HepG2 (cell line): ENCODE measurements around the gene DEFB129. TPM values are rescaled to one million over a fixed set of nuclear protein-coding genes. Genes with fewer than 3 reads are reported as not detected.
A peak's percentile ranks its signal among the peaks of the same experiment; 100 is the strongest.

ENCODE experiments used
- ARNT ChIP-seq: fragments of 450-650 bp; IDR thresholded peaks from 2 replicates; pipeline ENCODE4 v1.6.1; 2017
- CTCF ChIP-seq: sonication (generic); formaldehyde crosslinking; IDR thresholded peaks from 2 replicates; pipeline ENCODE4 v1.5.0; 2020; ENCODE audit warnings: mild to moderate bottlenecking, missing genetic modification reagents, moderate library complexity
- DPF2 ChIP-seq: sonication (generic); formaldehyde crosslinking; IDR thresholded peaks from 2 replicates; pipeline ENCODE4 v1.4.0; 2020; ENCODE audit warnings: mild to moderate bottlenecking, low read depth, missing genetic modification reagents, borderline replicate concordance
- DR1 ChIP-seq: sonication (generic); formaldehyde crosslinking; IDR thresholded peaks from 2 replicates; pipeline ENCODE4 v1.8.0; 2021; ENCODE audit warnings: mild to moderate bottlenecking, missing genetic modification reagents, inconsistent platforms
- ETV5 ChIP-seq: IDR thresholded peaks from 2 replicates; pipeline ENCODE4 v1.6.1; 2018; ENCODE audit warnings: missing biosample characterization, missing genetic modification reagents, inconsistent platforms, borderline replicate concordance
- FOXA1 ChIP-seq, 2 experiments: fragments of 450-650 bp in 1 of 2; sonication (generic) in 1 of 2; formaldehyde crosslinking in 1 of 2; IDR thresholded peaks; 2 replicates each; pipeline versions ENCODE4 v1.4.0 to v1.6.1; 2016 to 2020; ENCODE audit warnings: missing genetic modification reagents in 1 of 2
- HOXA9 ChIP-seq: sonication (generic); formaldehyde crosslinking; IDR thresholded peaks from 2 replicates; pipeline ENCODE4 v1.8.1; 2022; ENCODE audit warnings: missing genetic modification reagents, mild to moderate bottlenecking, moderate library complexity, borderline replicate concordance
- KAT7 ChIP-seq: IDR thresholded peaks from 2 replicates; pipeline ENCODE4 v1.6.1; 2018; ENCODE audit warnings: borderline replicate concordance, missing compliant biosample characterization
- KLF16 ChIP-seq, 2 experiments: sonication (generic) in 1 of 2; formaldehyde crosslinking in 1 of 2; IDR thresholded peaks; 2 replicates each; pipeline versions ENCODE4 v1.6.1 to v1.8.0; 2016 to 2023; ENCODE audit warnings: missing genetic modification reagents in 2 of 2, missing compliant biosample characterization in 1 of 2
- MED1 ChIP-seq: sonication (generic); formaldehyde crosslinking; IDR thresholded peaks from 2 replicates; pipeline ENCODE4 v1.4.0; 2020; ENCODE audit warnings: missing genetic modification reagents
- MEIS1 ChIP-seq: sonication (generic); formaldehyde crosslinking; IDR thresholded peaks from 2 replicates; pipeline ENCODE4 v1.9.0; 2021; ENCODE audit warnings: mild to moderate bottlenecking, missing genetic modification reagents, moderate library complexity, borderline replicate concordance
- NFIB ChIP-seq: sonication (generic); formaldehyde crosslinking; IDR thresholded peaks from 2 replicates; pipeline ENCODE4 v1.9.0; 2021; ENCODE audit warnings: missing genetic modification reagents, mild to moderate bottlenecking, borderline replicate concordance
- NFKB2 ChIP-seq: sonication (generic); formaldehyde crosslinking; IDR thresholded peaks from 2 replicates; pipeline ENCODE4 v1.4.0; 2020; ENCODE audit warnings: missing genetic modification reagents, borderline replicate concordance
- NPAS2 ChIP-seq: sonication (generic); formaldehyde crosslinking; IDR thresholded peaks from 2 replicates; pipeline ENCODE4 v1.8.0; 2022; ENCODE audit warnings: mild to moderate bottlenecking, missing genetic modification reagents, borderline replicate concordance
- PAWR ChIP-seq: sonication (generic); formaldehyde crosslinking; IDR thresholded peaks from 2 replicates; pipeline ENCODE4 v1.4.0; 2020; ENCODE audit warnings: missing genetic modification reagents, mild to moderate bottlenecking, borderline replicate concordance
- RBFOX2 ChIP-seq: fragments of 200-400 bp; formaldehyde crosslinking; IDR thresholded peaks from 2 replicates; pipeline ENCODE4 v1.6.1; 2017; ENCODE audit warnings: low read depth, mild to moderate bottlenecking, low read length
- REXO4 ChIP-seq: sonication (generic); formaldehyde crosslinking; IDR thresholded peaks from 2 replicates; pipeline ENCODE4 v1.8.0; 2022; ENCODE audit warnings: missing genetic modification reagents, mild to moderate bottlenecking, borderline replicate concordance
- TOPORS ChIP-seq: sonication (generic); formaldehyde crosslinking; IDR thresholded peaks from 2 replicates; pipeline ENCODE4 v1.8.0; 2023; ENCODE audit warnings: mild to moderate bottlenecking, missing genetic modification reagents
- YY1 ChIP-seq: IDR thresholded peaks from 2 replicates; pipeline ENCODE4 v1.6.1; 2011; ENCODE audit warnings: low read length, low read depth, moderate library complexity, mild to moderate bottlenecking; ENCODE audit not compliant: insufficient read depth, insufficient replicate concordance
- ZNF143 ChIP-seq: sonication (generic); formaldehyde crosslinking; IDR thresholded peaks from 2 replicates; pipeline ENCODE4 v1.4.0; 2020; ENCODE audit warnings: missing genetic modification reagents
- ZNF260 ChIP-seq: sonication (generic); formaldehyde crosslinking; IDR thresholded peaks from 2 replicates; pipeline ENCODE4 v1.4.0; 2020; ENCODE audit warnings: missing genetic modification reagents, low read depth, mild to moderate bottlenecking, borderline replicate concordance
- ZNF547 ChIP-seq: sonication (generic); formaldehyde crosslinking; IDR thresholded peaks from 2 replicates; pipeline ENCODE4 v1.5.1; 2020; ENCODE audit warnings: mild to moderate bottlenecking, missing genetic modification reagents
- ZNF644 ChIP-seq: IDR thresholded peaks from 2 replicates; pipeline ENCODE4 v1.6.1; 2016; ENCODE audit warnings: low read depth
- ZNF703 ChIP-seq: sonication (generic); formaldehyde crosslinking; IDR thresholded peaks from 2 replicates; pipeline ENCODE4 v1.5.1; 2020; ENCODE audit warnings: missing genetic modification reagents, mild to moderate bottlenecking, moderate library complexity, borderline replicate concordance
- ZNF790 ChIP-seq: sonication (generic); formaldehyde crosslinking; IDR thresholded peaks from 2 replicates; pipeline ENCODE4 v1.8.0; 2022; ENCODE audit warnings: missing genetic modification reagents, mild to moderate bottlenecking, borderline replicate concordance
- ZSCAN25 ChIP-seq: sonication (generic); formaldehyde crosslinking; IDR thresholded peaks from 2 replicates; pipeline ENCODE4 v1.8.0; 2022; ENCODE audit warnings: mild to moderate bottlenecking, missing genetic modification reagents
- ZSCAN9 ChIP-seq: IDR thresholded peaks from 2 replicates; pipeline ENCODE4 v1.6.1; 2016; ENCODE audit warnings: borderline replicate concordance
- polyA plus RNA-seq, 8 experiments: library from polyadenylated mRNA; depleted of rRNA in 3 of 8; stranded (reverse) in 7 of 8; unstranded in 1 of 8; fragments of >200 nt; fragmentation: Illumina TruSeq in 4 of 8; extraction: Trizol in 4 of 8; gene quantifications; 2 replicates each; pipeline versions ENCODE4 v1.2.1 to v1.2.3, GENCODE V29; 2011 to 2016; ENCODE audit warnings: low read depth in 4 of 8, missing spikeins in 1 of 8, mixed read lengths in 1 of 8; ENCODE audit not compliant: insufficient read depth in 1 of 8
- total RNA-seq, 5 experiments: library from RNA; depleted of rRNA; stranded (reverse); fragments of >200 nt; fragmentation: Illumina TruSeq; extraction: Trizol; gene quantifications; 2 replicates each; pipeline ENCODE4 v1.2.3, GENCODE V29; 2016; ENCODE audit warnings: low read depth in 1 of 5

DEFB129 gene
- total and polyA plus RNA-seq, 2 of the 13 experiments (the other 11 are each of a cell fraction or from before 2014, with no cell fraction given): not detected

DNA sequence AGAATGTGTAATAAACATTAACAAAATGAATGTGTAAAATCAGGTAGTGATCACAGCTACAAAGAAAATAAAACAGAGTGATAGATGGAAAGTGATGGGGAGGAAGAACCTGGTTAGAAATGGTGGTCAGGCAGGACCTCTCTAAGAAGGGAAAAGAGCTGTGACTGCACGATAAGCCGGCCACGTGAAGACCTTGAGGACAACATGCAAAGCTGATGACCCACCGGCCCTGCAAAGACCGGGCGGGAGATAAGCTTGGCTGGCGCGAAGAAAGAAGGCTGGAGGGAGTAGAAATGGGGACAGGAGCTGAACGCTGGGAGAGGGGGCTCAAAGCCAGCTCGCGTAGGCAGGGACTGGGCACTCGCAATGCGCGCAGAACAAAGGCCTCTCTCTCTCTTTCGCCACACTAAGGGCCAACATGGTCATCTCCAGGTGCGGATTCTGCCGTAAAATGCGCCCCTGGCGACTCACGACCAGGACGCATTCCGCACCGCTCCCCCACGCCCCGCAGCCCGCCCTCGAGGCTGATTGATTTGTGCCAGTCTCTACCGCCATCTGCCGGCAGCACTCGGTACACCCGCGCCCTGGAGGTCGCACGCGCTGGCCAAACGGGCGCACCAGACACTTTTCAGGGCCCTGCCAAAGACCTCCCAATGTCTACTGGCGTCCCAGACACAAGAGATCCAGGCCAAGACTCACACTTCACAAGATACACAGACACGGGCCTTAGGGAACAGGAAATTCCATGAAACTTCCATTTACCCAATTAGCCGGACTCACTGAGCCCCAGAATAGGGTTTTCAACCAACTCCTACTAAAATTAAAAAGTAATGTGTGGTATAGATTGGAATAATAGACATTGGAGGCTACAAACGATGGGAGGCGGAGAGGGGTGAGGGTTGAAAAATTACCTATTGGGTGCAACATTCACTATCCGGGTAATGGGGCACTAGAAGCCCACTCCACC, 39.8 kb downstream of the DEFB129 start (continued):
- TF ChIP-seq HOXA9: peak; percentile 95
- no peak for TF ChIP-seq NFIB (CRISPR knock-in tag)
- peak; percentile 97 for TF ChIP-seq TOPORS (CRISPR knock-in tag)
- peak; percentile 100 for TF ChIP-seq CTCF (CRISPR knock-in tag)
- TF ChIP-seq ZNF143: no peak; the same call in 1 of the 2 replicates
- TF ChIP-seq KAT7 (CRISPR knock-in tag): peak; percentile 93; the same call in 1 of the 2 replicates
- TF ChIP-seq MED1 (CRISPR knock-in tag): peak; percentile 45
- TF ChIP-seq ZSCAN25 (CRISPR knock-in tag): peak; percentile 91; the same call in 1 of the 2 replicates
- TF ChIP-seq YY1: peak; percentile 84
- TF ChIP-seq ZSCAN9 (CRISPR knock-in tag): peak; percentile 75; the same call in 1 of the 2 replicates
- TF ChIP-seq NPAS2 (CRISPR knock-in tag): no peak
- peak; percentile 53; the same call in 1 of the 2 replicates for TF ChIP-seq PAWR
- peak; percentile 62 for TF ChIP-seq ETV5
- no peak for TF ChIP-seq FOXA1 (IDR thresholded peaks at IDR 0.05)
- no peak for TF ChIP-seq FOXA1 (CRISPR knock-in tag; IDR thresholded peaks at IDR 0.05)
- peak; percentile 94 for TF ChIP-seq ZNF703 (CRISPR knock-in tag)
- no peak for TF ChIP-seq ARNT
- peak; percentile 95 for TF ChIP-seq ZNF547 (CRISPR knock-in tag)
- TF ChIP-seq KLF16 (CRISPR knock-in tag; IDR thresholded peaks at IDR 0.05): peak; percentile 47 to 89; a peak in 2 of 4 replicates
- TF ChIP-seq DR1 (CRISPR knock-in tag): peak; percentile 73; the same call in 1 of the 2 replicates
- TF ChIP-seq NFKB2 (CRISPR knock-in tag): peak; percentile 98
- peak; percentile 81; the same call in 1 of the 2 replicates for TF ChIP-seq ZNF790 (CRISPR knock-in tag)
- peak; percentile 74 for TF ChIP-seq ZNF644 (CRISPR knock-in tag)
- peak; percentile 92; the same call in 1 of the 2 replicates for TF ChIP-seq REXO4 (CRISPR knock-in tag)
- TF ChIP-seq MEIS1: peak; percentile 96
- peak; percentile 70 for TF ChIP-seq DPF2 (CRISPR knock-in tag)
- TF ChIP-seq ZNF260: no peak
- peak; percentile 67 for TF ChIP-seq RBFOX2
